H1 (cell line): Measurements from ENCODE around the gene GRM7. TPM values are rescaled to one million over a fixed set of nuclear protein-coding genes. Genes with fewer than 3 reads are reported as not detected.

ENCODE experiments used
- CHD1 ChIP-seq: IDR thresholded peaks from 2 replicates; pipeline ENCODE4 v1.6.1; 2012; ENCODE audit warnings: low read depth, low read length, improper control_type of control experiment
- E2F6 ChIP-seq: IDR thresholded peaks from 2 replicates; pipeline ENCODE4 v1.6.1; 2012; ENCODE audit warnings: inconsistent platforms
- KDM1A ChIP-seq: fragments of 200-600, 300-600 bp; sonication (generic); IDR thresholded peaks from 2 replicates; pipeline ENCODE4 v1.7.1; 2016; ENCODE audit warnings: mild to moderate bottlenecking, low read length, borderline replicate concordance
- NANOG ChIP-seq: IDR thresholded peaks from 2 replicates; pipeline ENCODE4 v1.6.1; 2011; ENCODE audit warnings: low read length, low read depth, mild to moderate bottlenecking, inconsistent platforms; ENCODE audit not compliant: insufficient read depth, poor library complexity, severe bottlenecking
- POU5F1 ChIP-seq: IDR thresholded peaks from 2 replicates; pipeline ENCODE4 v1.6.1; 2011; ENCODE audit warnings: low read depth, mild to moderate bottlenecking, low read length, moderate library complexity
- RXRA ChIP-seq: IDR thresholded peaks from 2 replicates; pipeline ENCODE4 v1.6.1; 2011; ENCODE audit warnings: low read depth, mild to moderate bottlenecking, low read length, moderate library complexity; ENCODE audit not compliant: insufficient read depth
- SP4 ChIP-seq: IDR thresholded peaks from 2 replicates; pipeline ENCODE4 v1.6.1; 2012; ENCODE audit warnings: low read length, inconsistent platforms
- YY1 ChIP-seq: IDR thresholded peaks from 2 replicates; pipeline ENCODE4 v1.6.1; 2011; ENCODE audit warnings: low read depth, mild to moderate bottlenecking, low read length
- polyA plus RNA-seq, 7 experiments: library from polyadenylated mRNA; depleted of rRNA in 3 of 7; stranded (reverse) in 5 of 7; unstranded in 2 of 7; fragments of >200 nt in 5 of 7; fragments of 200-250 nt in 2 of 7; gene quantifications; 1 replicate in 5 of 7; 2 replicates in 1 of 7; 4 replicates in 1 of 7; pipeline versions ENCODE4 v1.2.1 to v1.2.3, GENCODE V29; 2011 to 2013; ENCODE audit warnings: missing spikeins in 2 of 7, mixed read lengths in 2 of 7
- total RNA-seq: library from RNA; stranded (reverse); fragmentation: NEBNext Ultra II Directional; extraction: Animal tissue kit (Norgen Biotek cat#: 25700); gene quantifications from 2 replicates; pipeline ENCODE4 v1.2.1, GENCODE V29; 2021
- TF ChIP-seq, protein P1 (sequence below): IDR thresholded peaks from 2 replicates; pipeline ENCODE4 v1.6.1; 2012; ENCODE audit warnings: low read length, inconsistent platforms

GRM7 gene
- total and polyA plus RNA-seq, 2 of the 8 experiments (the other 6 are each of a cell fraction or from before 2014, with no cell fraction given): 0.17 to 0.24 TPM

DNA sequence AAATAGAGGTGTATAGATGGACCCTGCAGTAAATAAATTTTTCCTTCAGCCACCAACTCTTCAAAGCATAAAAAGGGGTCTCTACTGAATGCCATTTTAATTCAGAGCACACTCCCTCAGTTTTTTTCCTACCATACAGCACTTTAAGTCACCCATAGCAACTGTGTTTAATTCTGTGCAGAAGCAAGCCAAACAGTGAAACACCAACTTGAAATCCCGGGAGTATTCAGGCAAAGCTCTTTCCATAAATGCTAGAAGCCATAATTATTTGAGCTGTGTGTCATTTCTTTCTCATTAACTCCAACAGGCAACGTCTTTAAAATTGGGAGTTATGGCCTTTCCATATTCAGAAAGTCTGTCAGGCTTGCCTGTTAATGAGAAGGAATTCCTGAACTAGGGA lies 562.1 kb downstream of the GRM7 start (continued):
- TF ChIP-seq, protein P1, sequence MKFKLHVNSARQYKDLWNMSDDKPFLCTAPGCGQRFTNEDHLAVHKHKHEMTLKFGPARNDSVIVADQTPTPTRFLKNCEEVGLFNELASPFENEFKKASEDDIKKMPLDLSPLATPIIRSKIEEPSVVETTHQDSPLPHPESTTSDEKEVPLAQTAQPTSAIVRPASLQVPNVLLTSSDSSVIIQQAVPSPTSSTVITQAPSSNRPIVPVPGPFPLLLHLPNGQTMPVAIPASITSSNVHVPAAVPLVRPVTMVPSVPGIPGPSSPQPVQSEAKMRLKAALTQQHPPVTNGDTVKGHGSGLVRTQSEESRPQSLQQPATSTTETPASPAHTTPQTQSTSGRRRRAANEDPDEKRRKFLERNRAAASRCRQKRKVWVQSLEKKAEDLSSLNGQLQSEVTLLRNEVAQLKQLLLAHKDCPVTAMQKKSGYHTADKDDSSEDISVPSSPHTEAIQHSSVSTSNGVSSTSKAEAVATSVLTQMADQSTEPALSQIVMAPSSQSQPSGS: no peak
- TF ChIP-seq E2F6: no peak
- no peak for TF ChIP-seq YY1
- no peak for TF ChIP-seq NANOG
- TF ChIP-seq POU5F1: no peak
- no peak for TF ChIP-seq KDM1A
- TF ChIP-seq SP4: no peak
- no peak for TF ChIP-seq CHD1
- no peak for TF ChIP-seq RXRA
